OCI-LY1 (cell line): Measurements from ENCODE around the gene FKBP15.

Experiments used
- EZH2 ChIP-seq: fragments of 200-600 bp; sonication (generic), shearing (Covaris generic); IDR thresholded peaks from 2 replicates; pipeline ENCODE4 v1.8.0; 2017; ENCODE audit warnings: borderline replicate concordance, mixed run types, mild to moderate bottlenecking, antibody characterized with exemption, low read length, moderate library complexity, mixed read lengths
- TF ChIP-seq, protein P1 (sequence below): fragments of 200-600 bp; sonication (generic), shearing (Covaris generic); IDR thresholded peaks from 2 replicates; pipeline ENCODE4 v1.5.1; 2017; ENCODE audit warnings: mild to moderate bottlenecking, antibody characterized with exemption, low read length, moderate library complexity, mixed read lengths

DNA sequence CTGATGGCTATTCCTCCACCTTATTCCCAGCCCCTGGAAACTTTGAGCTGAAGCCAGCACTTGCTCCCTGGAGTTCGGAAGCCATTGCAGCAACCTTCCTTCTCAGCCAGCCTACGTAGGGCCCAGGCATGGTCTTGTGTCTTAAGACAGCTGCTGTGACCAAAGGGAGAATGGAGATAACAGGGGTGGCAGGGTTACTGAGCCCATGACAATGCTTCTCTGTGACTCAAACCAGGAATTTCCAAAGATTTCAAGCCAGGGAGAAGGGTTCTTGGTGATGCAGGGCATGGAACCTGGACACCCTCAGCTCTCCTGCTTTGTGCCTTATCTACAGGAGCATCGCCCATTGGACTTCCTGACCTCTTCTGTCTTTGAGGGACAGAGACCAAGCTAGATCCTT is 58.1 kb downstream of the FKBP15 start:
- TF ChIP-seq, protein P1, sequence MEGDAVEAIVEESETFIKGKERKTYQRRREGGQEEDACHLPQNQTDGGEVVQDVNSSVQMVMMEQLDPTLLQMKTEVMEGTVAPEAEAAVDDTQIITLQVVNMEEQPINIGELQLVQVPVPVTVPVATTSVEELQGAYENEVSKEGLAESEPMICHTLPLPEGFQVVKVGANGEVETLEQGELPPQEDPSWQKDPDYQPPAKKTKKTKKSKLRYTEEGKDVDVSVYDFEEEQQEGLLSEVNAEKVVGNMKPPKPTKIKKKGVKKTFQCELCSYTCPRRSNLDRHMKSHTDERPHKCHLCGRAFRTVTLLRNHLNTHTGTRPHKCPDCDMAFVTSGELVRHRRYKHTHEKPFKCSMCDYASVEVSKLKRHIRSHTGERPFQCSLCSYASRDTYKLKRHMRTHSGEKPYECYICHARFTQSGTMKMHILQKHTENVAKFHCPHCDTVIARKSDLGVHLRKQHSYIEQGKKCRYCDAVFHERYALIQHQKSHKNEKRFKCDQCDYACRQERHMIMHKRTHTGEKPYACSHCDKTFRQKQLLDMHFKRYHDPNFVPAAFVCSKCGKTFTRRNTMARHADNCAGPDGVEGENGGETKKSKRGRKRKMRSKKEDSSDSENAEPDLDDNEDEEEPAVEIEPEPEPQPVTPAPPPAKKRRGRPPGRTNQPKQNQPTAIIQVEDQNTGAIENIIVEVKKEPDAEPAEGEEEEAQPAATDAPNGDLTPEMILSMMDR = no peak
- no peak for TF ChIP-seq EZH2
